Right lobe of liver (tissue), 6 donors: Measurements from ENCODE around the gene EFNA5. TPM values are rescaled to one million over a fixed set of nuclear protein-coding genes. Genes with fewer than 3 reads are reported as not detected.

Source experiments
- ATAC-seq, 4 donors: fragments of 200-7000 bp; cut with Tn5 transposase; one replicate each; pipeline ENCODE4 v1.9.1; 2020; ENCODE audit warnings: mild to moderate bottlenecking in 4 of 4, moderate library complexity in 4 of 4
- DNase-seq, 3 donors: peaks; one replicate each; pipeline ENCODE4 v3.0.0-alpha.2; 2020
- H3K27ac ChIP-seq, 3 donors: fragments of 200-600 bp; one replicate each; pipeline ENCODE4 v1.8.0; 2022
- H3K27me3 ChIP-seq, 2 donors: fragments of 200-600 bp; one replicate each; pipeline ENCODE4 v1.8.0; 2022
- H3K36me3 ChIP-seq, 4 donors: fragments of 200-600 bp; sonication (generic) in 1 of 4; one replicate each; pipeline versions ENCODE4 v1.5.1 to v1.8.0; 2017 to 2022; ENCODE audit warnings: control low read depth in 1 of 4
- H3K4me1 ChIP-seq, 4 donors: fragments of 200-600 bp; sonication (generic) in 1 of 4; one replicate each; pipeline versions ENCODE4 v1.5.1 to v1.8.0; 2017 to 2022; ENCODE audit warnings: control low read depth in 1 of 4
- H3K4me3 ChIP-seq, 3 donors: fragments of 200-600 bp; one replicate each; pipeline ENCODE4 v1.8.0; 2022
- H3K9me3 ChIP-seq, 4 donors: fragments of 200-600 bp; sonication (generic) in 1 of 4; one replicate each; pipeline versions ENCODE4 v1.5.1 to v1.8.0; 2017 to 2022; ENCODE audit warnings: control low read depth in 1 of 4
- CTCF ChIP-seq, 4 donors: fragments of 200-600 bp in 3 of 4; fragments of 450-650 bp in 1 of 4; IDR thresholded peaks; one replicate each; pipeline versions ENCODE4 v1.5.1 to v1.8.0; 2016 to 2022; ENCODE audit warnings: antibody characterized with exemption in 4 of 4, mild to moderate bottlenecking in 2 of 4
- POLR2A ChIP-seq: fragments of 450-650 bp; IDR thresholded peaks from one replicate; pipeline ENCODE4 v1.6.1; 2017; ENCODE audit warnings: antibody characterized with exemption, mild to moderate bottlenecking
- WGBS: methylation state at CpG from one replicate; pipeline ENCODE4 v1.1.6; 2018; ENCODE audit warnings: low coverage, low lambda C conversion rate; ENCODE audit not compliant: insufficient coverage; ENCODE audit errors: missing lambda C conversion rate; 5-methylcytosine and 5-hydroxymethylcytosine counted together
- intact Hi-C, 2 donors: fragments of 100-400 bp; cut with DNase I; formaldehyde crosslinking; loops; one replicate each; pipeline versions ENCODE4 v1.11.2 to v1.14.1; 2022
- total RNA-seq, 6 experiments: library from RNA; depleted of rRNA in 2 of 6; stranded (reverse); fragments of >200 nt in 2 of 6; fragmentation: NEBNext Ultra II Directional in 3 of 6; extraction: Animal tissue kit (Norgen Biotek cat#: 25700) in 3 of 6; gene quantifications; one replicate each; pipeline versions ENCODE4 v1.1.0 to v1.2.4, GENCODE V29; 2016 to 2023
- donor health status: DM: no; HTN: yes; CAD: no.
- donor health status: DM: no; HTN: no; CAD: no.
- donor health status: DM: no; HTN: no; CAD: no.
- donor health status: DM: no; HTN: yes; CAD: no.
- donor health status: DM: no; HTN: yes; CAD: no.

The EFNA5 gene
- total RNA-seq, 6 experiments from 2014 or later, result 0.18 to 11.7 (median 1.4) TPM

DNA sequence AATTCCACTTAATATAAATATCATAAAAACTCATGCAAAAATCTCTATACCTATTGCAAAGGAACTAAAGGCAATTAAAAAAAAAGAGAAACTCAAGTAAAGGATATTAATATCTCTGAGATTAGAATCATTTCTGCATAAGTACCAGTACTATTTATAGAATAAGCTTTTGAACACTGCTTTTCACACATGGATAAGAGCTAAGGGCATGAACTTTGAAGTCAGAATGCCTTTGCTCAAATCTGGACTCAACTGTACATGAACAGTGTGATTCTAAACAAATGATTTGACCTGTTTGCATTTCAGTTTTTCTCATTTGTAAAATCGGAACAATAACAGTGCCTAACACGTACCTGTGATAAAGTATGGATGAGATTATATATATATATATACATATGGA is 255.9 kb downstream of the EFNA5 start:
- Histone ChIP-seq H3K9me3 (no peaks in the 10 kb centered on the region), H3K27me3 (no peaks in the 10 kb centered on the region), H3K27ac (no peak overlapping the region), H3K4me3 (no peak overlapping the region), H3K36me3 (no peaks in the 10 kb centered on the region), H3K4me1 (no peaks in the 10 kb centered on the region)
- ATAC-seq (no peak), DNase-seq (no peak)
- intact Hi-C loops, result no loop called here
- TF ChIP-seq CTCF (IDR thresholded peaks at IDR 0.05), result no peak
- TF ChIP-seq POLR2A, result no peak
- 60% methylated on average over 2 of the region's 2 CpGs for WGBS

DNA sequence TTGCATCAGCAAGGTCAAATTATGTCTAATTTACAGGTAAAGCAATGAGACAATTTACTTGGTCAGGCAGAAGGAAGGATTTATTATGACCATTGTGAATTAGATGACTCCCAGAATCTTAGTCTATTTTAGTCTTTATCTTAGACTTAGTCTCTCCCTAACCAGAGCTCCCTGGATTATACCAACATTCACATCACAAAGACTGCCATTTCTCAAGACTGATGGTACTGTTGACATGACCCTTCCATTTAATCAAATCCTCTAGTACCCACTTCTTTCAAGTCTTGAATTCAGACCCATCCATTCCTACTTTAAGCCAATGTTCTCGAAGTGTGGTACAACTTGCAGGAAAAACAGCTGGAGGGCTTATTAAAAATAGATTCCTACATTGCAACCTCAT is 257.0 kb downstream of the EFNA5 start:
- no peak for TF ChIP-seq CTCF (IDR thresholded peaks at IDR 0.05)
- TF ChIP-seq POLR2A, result no peak
- no peaks in the 10 kb centered on the region for H3K9me3 ChIP-seq
- no peaks in the 10 kb centered on the region for H3K4me1 ChIP-seq
- intact Hi-C loops, result no loop called here
- H3K4me3 ChIP-seq, result no peak overlapping the region
- no peak for ATAC-seq
- no peak overlapping the region for H3K27ac ChIP-seq
- no peaks in the 10 kb centered on the region for H3K36me3 ChIP-seq
- 85% methylated on average over 1 of the region's 1 CpG for WGBS
- no peaks in the 10 kb centered on the region for H3K27me3 ChIP-seq
- no peak for DNase-seq

DNA sequence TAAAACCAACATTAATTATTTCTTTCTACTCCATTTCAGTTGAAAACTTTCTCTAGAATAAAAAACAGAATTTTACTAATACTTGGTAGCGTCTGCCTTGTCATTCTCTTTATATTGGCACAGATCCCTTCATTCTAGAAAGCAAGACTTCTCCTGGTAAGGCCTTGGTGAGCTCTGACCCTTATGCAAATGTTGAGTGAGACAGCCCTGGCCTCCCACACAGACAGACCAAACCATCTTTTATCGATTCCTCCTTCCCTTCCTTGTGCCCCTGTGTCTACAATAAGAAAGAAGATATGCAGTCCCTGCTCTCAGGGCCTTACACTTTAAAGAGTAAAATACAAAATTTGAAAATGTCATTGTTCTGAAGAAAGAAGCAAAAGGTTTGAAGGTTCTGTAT is 262.2 kb downstream of the EFNA5 start:
- TF ChIP-seq POLR2A (no peak), CTCF (IDR thresholded peaks at IDR 0.05) (no peak)
- no peaks in the 10 kb centered on the region for H3K9me3 ChIP-seq
- no peaks in the 10 kb centered on the region for H3K4me1 ChIP-seq
- 80% methylated on average over 2 of the region's 2 CpGs for WGBS
- ATAC-seq (no peak), DNase-seq (no peak)
- no peak overlapping the region for H3K27ac ChIP-seq
- intact Hi-C loops, result no loop called here
- H3K27me3 ChIP-seq, result no peaks in the 10 kb centered on the region
- no peaks in the 10 kb centered on the region for H3K36me3 ChIP-seq
- H3K4me3 ChIP-seq, result no peak overlapping the region

DNA sequence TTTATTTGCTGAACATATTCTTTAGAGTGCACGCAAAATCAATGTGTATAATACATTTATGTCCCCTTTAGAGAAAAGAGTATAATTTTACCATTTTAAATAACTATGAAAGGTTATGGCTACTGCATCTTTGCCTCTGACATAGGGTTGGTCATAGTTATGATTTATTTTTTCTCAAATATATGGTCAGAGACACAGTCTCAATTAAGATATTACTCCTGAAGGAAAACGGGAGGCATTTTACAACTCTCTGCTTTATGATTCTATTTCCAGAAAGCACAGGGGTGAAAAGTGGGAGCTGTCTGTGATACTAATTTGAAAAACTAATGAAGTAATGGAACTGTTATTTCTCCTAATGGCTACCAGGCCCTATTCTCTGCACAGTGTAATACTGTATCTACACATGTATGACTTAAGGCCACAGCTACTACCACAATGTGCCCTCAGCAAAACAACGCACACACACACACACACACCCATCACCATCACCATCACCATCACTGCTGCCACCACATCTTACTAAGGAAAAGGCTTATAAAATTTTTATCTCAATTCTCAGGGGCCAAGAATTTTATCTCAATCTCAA is 262.9 kb downstream of the EFNA5 start:
- intact Hi-C loops, result no loop called here
- Histone ChIP-seq H3K36me3 (no peaks in the 10 kb centered on the region), H3K27me3 (no peaks in the 10 kb centered on the region), H3K4me3 (no peak overlapping the region), H3K9me3 (no peaks in the 10 kb centered on the region), H3K4me1 (no peaks in the 10 kb centered on the region), H3K27ac (no peak overlapping the region)
- TF ChIP-seq POLR2A, result no peak
- no peak for TF ChIP-seq CTCF (IDR thresholded peaks at IDR 0.05)
- 67% methylated on average over 3 of the region's 3 CpGs for WGBS
- DNase-seq (no peak), ATAC-seq (no peak)
